ENCODE data around the gene MSRB1. TPM values are rescaled to one million over a fixed set of nuclear protein-coding genes. Genes with fewer than 3 reads are reported as not detected.

Gene MSRB1
- polyA plus RNA-seq, 1 experiment: 61.9 TPM

- no peak for TF ChIP-seq CTCF (IDR thresholded peaks at IDR 0.05; ENCODE audit: insufficient read depth, low read depth, low read length)
- H3K4me3 ChIP-seq (ENCODE audit: low read depth, low read length): no peak overlapping the region
- ChIA-PET POLR2A (no interaction called here), CTCF (interaction anchor here (1.1 kb wide), 1 partner anchor 162 kb away, joined by 4 read pairs; no protein-coding TSS in a partner anchor)
- H3K27me3 ChIP-seq (ENCODE audit: control insufficient read depth, insufficient read depth, low read length): peaks cover 12% of the 10 kb centered on the region
- no peak for DNase-seq (ENCODE audit: low read depth)
- peaks cover 32% of the 10 kb centered on the region for H3K36me3 ChIP-seq (ENCODE audit: control insufficient read depth, insufficient read depth, low read length)
These were observed 35.6 kb upstream of the MSRB1 start for GRCh38 chr16:1978476-1979120.

GRCh38 chr16:1977875-1978268 is 34.9 kb upstream of the MSRB1 start:
- CTCF ChIA-PET: no interaction called here
- peaks cover 32% of the 10 kb centered on the region for H3K36me3 ChIP-seq (ENCODE audit: control insufficient read depth, insufficient read depth, low read length)
- peaks cover 12% of the 10 kb centered on the region for H3K27me3 ChIP-seq (ENCODE audit: control insufficient read depth, insufficient read depth, low read length)
- POLR2A ChIA-PET: no interaction called here
- DNase-seq (ENCODE audit: low read depth): no peak
- TF ChIP-seq CTCF (IDR thresholded peaks at IDR 0.05; ENCODE audit: insufficient read depth, low read depth, low read length): no peak
- H3K4me3 ChIP-seq (ENCODE audit: low read depth, low read length): no peak overlapping the region

GRCh38 chr16:1976951-1977874 is 34.2 kb upstream of the MSRB1 start:
- DNase-seq (ENCODE audit: low read depth): no peak
- ChIA-PET CTCF (no interaction called here), POLR2A (no interaction called here)
- no peak for TF ChIP-seq CTCF (IDR thresholded peaks at IDR 0.05; ENCODE audit: insufficient read depth, low read depth, low read length)
- Histone ChIP-seq H3K36me3 (ENCODE audit: control insufficient read depth, insufficient read depth, low read length) (peaks cover 32% of the 10 kb centered on the region), H3K4me3 (ENCODE audit: low read depth, low read length) (no peak overlapping the region), H3K27me3 (ENCODE audit: control insufficient read depth, insufficient read depth, low read length) (peaks cover 9% of the 10 kb centered on the region)

GRCh38 chr16:1976216-1976520 is 33.2 kb upstream of the MSRB1 start:
- CTCF ChIA-PET: no interaction called here

More at GRCh38 chr16:1976216-1976520, 33.2 kb upstream of the MSRB1 start:
- POLR2A ChIA-PET: no interaction called here
- no peak for DNase-seq (ENCODE audit: low read depth)
- H3K27me3 ChIP-seq (ENCODE audit: control insufficient read depth, insufficient read depth, low read length): peaks cover 6% of the 10 kb centered on the region
- H3K4me3 ChIP-seq (ENCODE audit: low read depth, low read length): no peak overlapping the region
- no peak for TF ChIP-seq CTCF (IDR thresholded peaks at IDR 0.05; ENCODE audit: insufficient read depth, low read depth, low read length)
- H3K36me3 ChIP-seq (ENCODE audit: control insufficient read depth, insufficient read depth, low read length): peaks cover 32% of the 10 kb centered on the region
